ENCODE results near the gene MBOAT1. TPM values are rescaled to one million over a fixed set of nuclear protein-coding genes. Genes with fewer than 3 reads are reported as not detected.

MBOAT1 gene
- polyA plus RNA-seq, 1 experiment = 2.7 TPM

DNA sequence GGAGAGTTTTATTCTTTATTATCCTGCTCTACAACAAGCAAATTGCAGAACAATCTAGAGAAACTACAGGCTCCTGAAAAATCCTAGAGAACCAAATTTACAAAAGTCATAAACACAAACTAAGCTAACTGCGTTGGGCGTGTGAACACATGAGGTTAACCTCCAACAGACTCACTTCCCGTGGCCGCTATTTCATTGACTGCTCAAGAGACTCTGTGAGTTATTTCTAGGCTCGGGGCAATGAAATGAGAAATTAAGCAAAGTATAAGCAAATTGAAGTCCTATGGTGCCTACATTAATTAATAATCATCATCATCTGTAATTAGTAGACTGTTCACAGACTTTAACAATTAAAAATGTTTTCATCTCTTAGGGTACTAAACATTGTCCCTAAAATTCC lies 100.0 kb downstream of the MBOAT1 start:
- Histone ChIP-seq H3K36me3 (ENCODE audit: control insufficient read depth, insufficient read depth, low read length) (no peaks in the 10 kb centered on the region; the same call in 1 of the 2 replicates), H3K4me3 (ENCODE audit: low read depth, low read length) (no peak overlapping the region), H3K27me3 (ENCODE audit: control insufficient read depth, insufficient read depth, low read length) (no peaks in the 10 kb centered on the region)
- CTCF ChIA-PET = interaction anchor here (1.3 kb wide), 1 partner anchor 15 kb away, joined by 5 read pairs; no protein-coding TSS in a partner anchor
- TF ChIP-seq, protein P1, sequence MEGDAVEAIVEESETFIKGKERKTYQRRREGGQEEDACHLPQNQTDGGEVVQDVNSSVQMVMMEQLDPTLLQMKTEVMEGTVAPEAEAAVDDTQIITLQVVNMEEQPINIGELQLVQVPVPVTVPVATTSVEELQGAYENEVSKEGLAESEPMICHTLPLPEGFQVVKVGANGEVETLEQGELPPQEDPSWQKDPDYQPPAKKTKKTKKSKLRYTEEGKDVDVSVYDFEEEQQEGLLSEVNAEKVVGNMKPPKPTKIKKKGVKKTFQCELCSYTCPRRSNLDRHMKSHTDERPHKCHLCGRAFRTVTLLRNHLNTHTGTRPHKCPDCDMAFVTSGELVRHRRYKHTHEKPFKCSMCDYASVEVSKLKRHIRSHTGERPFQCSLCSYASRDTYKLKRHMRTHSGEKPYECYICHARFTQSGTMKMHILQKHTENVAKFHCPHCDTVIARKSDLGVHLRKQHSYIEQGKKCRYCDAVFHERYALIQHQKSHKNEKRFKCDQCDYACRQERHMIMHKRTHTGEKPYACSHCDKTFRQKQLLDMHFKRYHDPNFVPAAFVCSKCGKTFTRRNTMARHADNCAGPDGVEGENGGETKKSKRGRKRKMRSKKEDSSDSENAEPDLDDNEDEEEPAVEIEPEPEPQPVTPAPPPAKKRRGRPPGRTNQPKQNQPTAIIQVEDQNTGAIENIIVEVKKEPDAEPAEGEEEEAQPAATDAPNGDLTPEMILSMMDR (IDR thresholded peaks at IDR 0.05; ENCODE audit: insufficient read depth, low read depth, low read length) = no peak
- DNase-seq (ENCODE audit: low read depth) = no peak
- POLR2A ChIA-PET = no interaction called here

GRCh38 chr6:20110478-20110877 lies 101.8 kb downstream of the MBOAT1 start:
- H3K27me3 ChIP-seq (ENCODE audit: control insufficient read depth, insufficient read depth, low read length) = no peaks in the 10 kb centered on the region
- ChIA-PET CTCF (interaction anchor here (1.0 to 1.6 kb wide), 3 partner anchors 14 to 18 kb away, joined by 3 to 9 read pairs (median 5); no protein-coding TSS in a partner anchor), POLR2A (no interaction called here)
- DNase-seq (ENCODE audit: low read depth) = no peak
- H3K4me3 ChIP-seq (ENCODE audit: low read depth, low read length) = no peak overlapping the region
- H3K36me3 ChIP-seq (ENCODE audit: control insufficient read depth, insufficient read depth, low read length) = no peaks in the 10 kb centered on the region; the same call in 1 of the 2 replicates
- TF ChIP-seq, protein P1 (IDR thresholded peaks at IDR 0.05; ENCODE audit: insufficient read depth, low read depth, low read length) = no peak

GRCh38 chr6:20109526-20109925 lies 102.7 kb downstream of the MBOAT1 start:
- POLR2A ChIA-PET = no interaction called here
- Histone ChIP-seq H3K4me3 (ENCODE audit: low read depth, low read length) (no peak overlapping the region), H3K27me3 (ENCODE audit: control insufficient read depth, insufficient read depth, low read length) (no peaks in the 10 kb centered on the region), H3K36me3 (ENCODE audit: control insufficient read depth, insufficient read depth, low read length) (no peaks in the 10 kb centered on the region; the same call in 1 of the 2 replicates)
- TF ChIP-seq, protein P1 (IDR thresholded peaks at IDR 0.05; ENCODE audit: insufficient read depth, low read depth, low read length) = no peak
- DNase-seq (ENCODE audit: low read depth) = no peak
- CTCF ChIA-PET = interaction anchor here (1.0 to 1.2 kb wide), 2 partner anchors 17 to 181 kb away, joined by 3 to 6 read pairs; no protein-coding TSS in a partner anchor

DNA sequence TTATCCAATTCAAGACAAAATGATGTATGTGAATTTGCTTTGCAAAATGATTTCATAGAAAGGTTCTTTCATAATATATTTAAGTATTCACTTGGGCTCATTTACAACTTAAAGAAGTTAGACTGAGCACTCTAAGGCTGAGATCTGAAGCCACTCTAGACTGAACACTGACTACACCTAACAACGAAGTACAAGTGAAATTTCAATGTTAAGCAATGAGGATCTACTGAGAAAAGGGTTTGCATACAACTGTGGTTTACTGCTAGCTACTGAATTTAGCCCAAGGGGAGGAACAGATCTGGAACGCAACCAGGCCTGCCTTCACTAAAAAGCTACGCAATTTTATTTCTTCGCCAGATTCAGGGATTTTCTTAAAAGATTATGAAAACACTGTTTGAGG lies 106.4 kb downstream of the MBOAT1 start:
- TF ChIP-seq, protein P1 (IDR thresholded peaks at IDR 0.05; ENCODE audit: insufficient read depth, low read depth, low read length) = no peak
- ChIA-PET POLR2A (no interaction called here), CTCF (no interaction called here)
- Histone ChIP-seq H3K27me3 (ENCODE audit: control insufficient read depth, insufficient read depth, low read length) (no peaks in the 10 kb centered on the region), H3K36me3 (ENCODE audit: control insufficient read depth, insufficient read depth, low read length) (no peaks in the 10 kb centered on the region; the same call in 1 of the 2 replicates), H3K4me3 (ENCODE audit: low read depth, low read length) (no peak overlapping the region)
- no peak for DNase-seq (ENCODE audit: low read depth)

DNA sequence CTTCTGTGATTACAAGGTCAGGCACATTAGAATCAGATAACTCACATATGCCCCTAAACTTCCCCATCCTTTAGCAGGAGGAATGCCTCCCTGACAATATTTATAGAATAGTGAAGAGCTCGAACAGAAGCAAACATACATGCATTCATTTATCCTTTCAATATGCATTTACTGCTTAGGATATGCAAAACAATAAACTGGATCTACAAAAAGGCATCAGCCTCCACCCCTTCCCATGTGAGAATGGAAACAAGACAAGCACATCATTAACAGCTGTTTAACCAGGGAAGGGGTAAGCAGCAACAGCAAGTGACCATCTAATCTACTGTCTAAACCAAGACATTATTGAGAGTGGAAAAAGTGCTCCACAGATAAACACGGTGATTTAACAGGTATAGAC lies 107.6 kb downstream of the MBOAT1 start:
- ChIA-PET POLR2A (no interaction called here), CTCF (interaction anchor here (1.4 kb wide), 1 partner anchor 13 kb away, joined by 5 read pairs; no protein-coding TSS in a partner anchor)
- Histone ChIP-seq H3K36me3 (ENCODE audit: control insufficient read depth, insufficient read depth, low read length) (no peaks in the 10 kb centered on the region; the same call in 1 of the 2 replicates), H3K27me3 (ENCODE audit: control insufficient read depth, insufficient read depth, low read length) (no peaks in the 10 kb centered on the region), H3K4me3 (ENCODE audit: low read depth, low read length) (no peak overlapping the region)
- DNase-seq (ENCODE audit: low read depth) = no peak
- TF ChIP-seq, protein P1 (IDR thresholded peaks at IDR 0.05; ENCODE audit: insufficient read depth, low read depth, low read length) = no peak

Data from BJ (cell line).